Osteocyte (in vitro differentiated cells): ENCODE measurements around the gene MAGIX. TPM values are rescaled to one million over a fixed set of nuclear protein-coding genes. Genes with fewer than 3 reads are reported as not detected.
A peak's percentile ranks its signal among the peaks of the same experiment; 100 is the strongest.

Source experiments
- DNase-seq: peaks from one replicate; pipeline ENCODE4 v3.0.0; 2021; ENCODE audit warnings: mixed read lengths; ENCODE audit not compliant: unreplicated experiment; ENCODE audit errors: extremely low spot score
- H3K27ac Mint-ChIP-seq: one replicate; pipeline ENCODE4 v1.8.0; 2021; ENCODE audit warnings: mild to moderate bottlenecking, mixed read lengths; ENCODE audit not compliant: unreplicated experiment
- H3K27me3 Mint-ChIP-seq: one replicate; pipeline ENCODE4 v1.8.0; 2021; ENCODE audit warnings: mixed read lengths; ENCODE audit not compliant: unreplicated experiment
- H3K36me3 Mint-ChIP-seq: one replicate; pipeline ENCODE4 v1.8.0; 2021; ENCODE audit warnings: mixed read lengths; ENCODE audit not compliant: unreplicated experiment
- H3K4me1 Mint-ChIP-seq: one replicate; pipeline ENCODE4 v1.8.0; 2021; ENCODE audit warnings: mixed read lengths; ENCODE audit not compliant: unreplicated experiment
- H3K4me3 Mint-ChIP-seq: one replicate; pipeline ENCODE4 v1.8.0; 2021; ENCODE audit warnings: mild to moderate bottlenecking, moderate library complexity, mixed read lengths; ENCODE audit not compliant: unreplicated experiment
- H3K9me3 Mint-ChIP-seq: one replicate; pipeline ENCODE4 v1.8.0; 2021; ENCODE audit warnings: mixed read lengths; ENCODE audit not compliant: unreplicated experiment
- CTCF ChIP-seq: fragments of 200-600 bp; sonication (generic); IDR thresholded peaks from 2 replicates; pipeline ENCODE4 v1.5.0; 2021; ENCODE audit warnings: antibody characterized with exemption, mild to moderate bottlenecking, moderate library complexity
- total RNA-seq: library from RNA; stranded (reverse); gene quantifications from 2 replicates; pipeline ENCODE4 v1.2.1, GENCODE V29; 2021

The MAGIX gene
- total RNA-seq, 1 donor from 2014 or later: 2.3 TPM

GRCh38 chrX:49202022-49202421 is 39.5 kb downstream of the MAGIX start:
- Mint-ChIP-seq H3K4me3 (peak overlapping the region; percentile 14), H3K4me1 (peaks cover 7% of the 10 kb centered on the region), H3K27ac (no peak overlapping the region), H3K27me3 (no peaks in the 10 kb centered on the region), H3K36me3 (no peaks in the 10 kb centered on the region), H3K9me3 (peaks cover 5% of the 10 kb centered on the region)
- no peak for DNase-seq
- TF ChIP-seq CTCF: no peak

- Mint-ChIP-seq H3K9me3 (no peaks in the 10 kb centered on the region), H3K27me3 (no peaks in the 10 kb centered on the region), H3K36me3 (no peaks in the 10 kb centered on the region), H3K4me1 (peaks cover 7% of the 10 kb centered on the region), H3K4me3 (no peak overlapping the region), H3K27ac (no peak overlapping the region)
- TF ChIP-seq CTCF: no peak
- DNase-seq: no peak
Observed at GRCh38 chrX:49203536-49203935, 41.0 kb downstream of the MAGIX start.

- no peak for TF ChIP-seq CTCF
- no peak for DNase-seq
- H3K4me1 Mint-ChIP-seq: peaks cover 7% of the 10 kb centered on the region
Observed at GRCh38 chrX:49204017-49204416, 41.5 kb downstream of the MAGIX start.

GRCh38 chrX:49204709-49205108 is 42.2 kb downstream of the MAGIX start:
- H3K9me3 Mint-ChIP-seq: no peaks in the 10 kb centered on the region

More at GRCh38 chrX:49204017-49204416, 41.5 kb downstream of the MAGIX start:
- Mint-ChIP-seq H3K9me3 (no peaks in the 10 kb centered on the region), H3K4me3 (no peak overlapping the region), H3K36me3 (no peaks in the 10 kb centered on the region), H3K27ac (no peak overlapping the region), H3K27me3 (no peaks in the 10 kb centered on the region)

GRCh38 chrX:49205443-49205842 is 42.9 kb downstream of the MAGIX start:
- H3K27ac Mint-ChIP-seq: no peak overlapping the region
- TF ChIP-seq CTCF: no peak
- H3K27me3 Mint-ChIP-seq: no peaks in the 10 kb centered on the region
- H3K9me3 Mint-ChIP-seq: no peaks in the 10 kb centered on the region
- DNase-seq: no peak
- H3K4me1 Mint-ChIP-seq: peaks cover 4% of the 10 kb centered on the region
- no peaks in the 10 kb centered on the region for H3K36me3 Mint-ChIP-seq
- no peak overlapping the region for H3K4me3 Mint-ChIP-seq

More at GRCh38 chrX:49204709-49205108, 42.2 kb downstream of the MAGIX start:
- no peak for DNase-seq
- TF ChIP-seq CTCF: no peak
- H3K4me3 Mint-ChIP-seq: no peak overlapping the region
- no peaks in the 10 kb centered on the region for H3K36me3 Mint-ChIP-seq
- H3K27ac Mint-ChIP-seq: no peak overlapping the region
- no peaks in the 10 kb centered on the region for H3K27me3 Mint-ChIP-seq
- H3K4me1 Mint-ChIP-seq: peaks cover 7% of the 10 kb centered on the region
